Thymus (tissue), 11 donors: Measurements from ENCODE around the gene PACSIN2. TPM values are rescaled to one million over a fixed set of nuclear protein-coding genes. Genes with fewer than 3 reads are reported as not detected.

Experiments used
- DNase-seq, 9 donors: peaks; one replicate each; pipeline ENCODE4 v3.0.0-alpha.2; 2013; ENCODE audit warnings: low spot score in 9 of 9, low read depth in 6 of 9, missing footprints in 1 of 9
- H3K27ac ChIP-seq, 2 donors: one replicate each; pipeline ENCODE4 v1.5.1; 2013; ENCODE audit warnings: control low read depth in 1 of 2, low read depth in 1 of 2, low read length in 1 of 2, mild to moderate bottlenecking in 1 of 2, moderate library complexity in 1 of 2
- H3K27me3 ChIP-seq, 2 donors: one replicate each; pipeline ENCODE4 v1.5.1; 2013; ENCODE audit warnings: low read length in 1 of 2; ENCODE audit not compliant: control insufficient read depth in 2 of 2, insufficient read depth in 1 of 2
- H3K36me3 ChIP-seq, 2 donors: one replicate each; pipeline ENCODE4 v1.5.1; 2013; ENCODE audit warnings: low read length in 1 of 2, mild to moderate bottlenecking in 1 of 2, moderate library complexity in 1 of 2; ENCODE audit not compliant: control insufficient read depth in 2 of 2, insufficient read depth in 2 of 2
- H3K4me1 ChIP-seq, 2 donors: one replicate each; pipeline ENCODE4 v1.5.1; 2013; ENCODE audit warnings: low read length in 2 of 2; ENCODE audit not compliant: control insufficient read depth in 2 of 2, insufficient read depth in 2 of 2
- H3K4me3 ChIP-seq, 2 donors: one replicate each; pipeline ENCODE4 v1.5.1; 2013; ENCODE audit warnings: low read length in 2 of 2, control low read depth in 1 of 2, mild to moderate bottlenecking in 1 of 2
- H3K9me3 ChIP-seq, 2 donors: one replicate each; pipeline ENCODE4 v1.5.1; 2013; ENCODE audit warnings: low read length in 1 of 2, mild to moderate bottlenecking in 1 of 2; ENCODE audit not compliant: control insufficient read depth in 2 of 2, insufficient read depth in 1 of 2
- WGBS: extraction: QIAGEN DNeasy Blood & Tissue Kit; methylation state at CpG from one replicate; pipeline ENCODE4 v1.1.7; 2013; 5-methylcytosine and 5-hydroxymethylcytosine counted together
- polyA plus RNA-seq: library from polyadenylated mRNA; stranded (reverse); fragments of 200-250 nt; gene quantifications from one replicate; pipeline ENCODE4 v1.2.3, GENCODE V29; 2013
- total RNA-seq: library from RNA; stranded (reverse); fragments of 120-200 nt; gene quantifications from one replicate; pipeline ENCODE4 v1.2.4, GENCODE V29; 2013
- donor health status: healthy.

Gene PACSIN2
- total and polyA plus RNA-seq, 2 donors = 27.0 to 36.0 TPM

GRCh38 chr22:43014316-43014868 is 557 bp downstream of the PACSIN2 start:
- peak overlapping the region in 1 of 2 donors; percentile 86 for H3K27ac ChIP-seq
- peak in 5 of 9 donors; percentile 10 to 48 (median 24) for DNase-seq
- H3K9me3 ChIP-seq = no peaks in the 10 kb centered on the region
- H3K36me3 ChIP-seq = no peaks in the 10 kb centered on the region
- peaks cover 0 to 10% of the 10 kb centered on the region in 2 donors for H3K27me3 ChIP-seq
- peak overlapping the region; percentile 62 to 94 for H3K4me3 ChIP-seq
- peaks cover 9 to 20% of the 10 kb centered on the region in 2 donors for H3K4me1 ChIP-seq
- WGBS = under 1% methylated on average over 38 of the region's 39 CpGs

- 6% methylated on average over 16 of the region's 16 CpGs for WGBS
These were observed 1.3 kb downstream of the PACSIN2 start for GRCh38 chr22:43013355-43014315.

GRCh38 chr22:43012390-43012789 is 2.6 kb downstream of the PACSIN2 start:
- no peak overlapping the region for H3K27ac ChIP-seq
- 97% methylated on average over 6 of the region's 6 CpGs for WGBS
- peaks cover 9 to 25% of the 10 kb centered on the region in 2 donors for H3K4me1 ChIP-seq
- peaks cover 0 to 10% of the 10 kb centered on the region in 2 donors for H3K27me3 ChIP-seq
- no peak overlapping the region for H3K4me3 ChIP-seq
- no peak for DNase-seq
- H3K9me3 ChIP-seq = no peaks in the 10 kb centered on the region
- no peaks in the 10 kb centered on the region for H3K36me3 ChIP-seq

More at GRCh38 chr22:43013355-43014315, 1.3 kb downstream of the PACSIN2 start:
- no peak overlapping the region for H3K27ac ChIP-seq
- peak in 3 of 9 donors; percentile 13 to 41 (median 13) for DNase-seq
- H3K36me3 ChIP-seq = no peaks in the 10 kb centered on the region
- no peaks in the 10 kb centered on the region for H3K9me3 ChIP-seq
- peaks cover 0 to 10% of the 10 kb centered on the region in 2 donors for H3K27me3 ChIP-seq
- H3K4me3 ChIP-seq = peak overlapping the region; percentile 62 to 94
- peaks cover 9 to 20% of the 10 kb centered on the region in 2 donors for H3K4me1 ChIP-seq

- H3K27ac ChIP-seq = no peak overlapping the region
- 99% methylated on average over 7 of the region's 7 CpGs for WGBS
- peaks cover 0 to 8% of the 10 kb centered on the region in 2 donors for H3K27me3 ChIP-seq
- no peaks in the 10 kb centered on the region for H3K36me3 ChIP-seq
- peaks cover 9 to 25% of the 10 kb centered on the region in 2 donors for H3K4me1 ChIP-seq
- DNase-seq = no peak
- H3K4me3 ChIP-seq = no peak overlapping the region
- H3K9me3 ChIP-seq = no peaks in the 10 kb centered on the region
These were observed 3.9 kb downstream of the PACSIN2 start for GRCh38 chr22:43011079-43011478.

GRCh38 chr22:43009444-43009843 is 5.5 kb downstream of the PACSIN2 start:
- H3K9me3 ChIP-seq = no peaks in the 10 kb centered on the region
- no peaks in the 10 kb centered on the region for H3K36me3 ChIP-seq
- H3K4me3 ChIP-seq = no peak overlapping the region
- no peak overlapping the region for H3K27ac ChIP-seq
- DNase-seq = no peak
- no peaks in the 10 kb centered on the region for H3K27me3 ChIP-seq
- WGBS = 98% methylated on average over 4 of the region's 4 CpGs
- H3K4me1 ChIP-seq = peaks cover 5 to 20% of the 10 kb centered on the region in 2 donors

- no peak for DNase-seq
- 97% methylated on average over 4 of the region's 4 CpGs for WGBS
- H3K27ac ChIP-seq = no peak overlapping the region
- H3K4me3 ChIP-seq = no peak overlapping the region
- no peaks in the 10 kb centered on the region for H3K9me3 ChIP-seq
- H3K4me1 ChIP-seq = peaks cover 6 to 19% of the 10 kb centered on the region in 2 donors
- H3K27me3 ChIP-seq = no peaks in the 10 kb centered on the region
- H3K36me3 ChIP-seq = no peaks in the 10 kb centered on the region
These were observed 6.0 kb downstream of the PACSIN2 start for GRCh38 chr22:43008921-43009320.

GRCh38 chr22:43008509-43008908 is 6.4 kb downstream of the PACSIN2 start:
- no peak for DNase-seq
- H3K9me3 ChIP-seq = no peaks in the 10 kb centered on the region
- H3K27me3 ChIP-seq = no peaks in the 10 kb centered on the region
- WGBS = 97% methylated on average over 4 of the region's 4 CpGs
- peaks cover 3 to 15% of the 10 kb centered on the region in 2 donors for H3K4me1 ChIP-seq
- no peaks in the 10 kb centered on the region for H3K36me3 ChIP-seq
- no peak overlapping the region for H3K27ac ChIP-seq
- H3K4me3 ChIP-seq = no peak overlapping the region

GRCh38 chr22:43007519-43008102 is 7.3 kb downstream of the PACSIN2 start:
- Histone ChIP-seq H3K36me3 (no peaks in the 10 kb centered on the region), H3K9me3 (no peaks in the 10 kb centered on the region), H3K4me1 (peaks cover 3 to 12% of the 10 kb centered on the region in 2 donors), H3K27ac (no peak overlapping the region), H3K4me3 (no peak overlapping the region), H3K27me3 (no peaks in the 10 kb centered on the region)
- 88% methylated on average over 5 of the region's 5 CpGs for WGBS
- DNase-seq = no peak

GRCh38 chr22:43006753-43007152 is 8.2 kb downstream of the PACSIN2 start:
- no peaks in the 10 kb centered on the region for H3K9me3 ChIP-seq
- peaks cover 4 to 16% of the 10 kb centered on the region in 2 donors for H3K4me1 ChIP-seq
- DNase-seq = no peak
- no peak overlapping the region for H3K27ac ChIP-seq
- over 99% methylated on average over 7 of the region's 7 CpGs for WGBS
- no peaks in the 10 kb centered on the region for H3K36me3 ChIP-seq
- H3K4me3 ChIP-seq = no peak overlapping the region
- no peaks in the 10 kb centered on the region for H3K27me3 ChIP-seq
